ENCODE measurements around the gene NHP2. TPM values are rescaled to one million over a fixed set of nuclear protein-coding genes. Genes with fewer than 3 reads are reported as not detected.

Gene NHP2
- total and polyA plus RNA-seq, 8 donors, result 4.0 to 182 (median 82.6) TPM

- Histone ChIP-seq H3K27ac (no peak overlapping the region), H3K27me3 (peaks cover 0 to 21% (median 0%) of the 10 kb centered on the region in 3 donors), H3K9me3 (no peaks in the 10 kb centered on the region), H3K4me1 (no peaks in the 10 kb centered on the region), H3K4me3 (no peak overlapping the region), H3K36me3 (no peaks in the 10 kb centered on the region)
- no peak for DNase-seq
- no peak for TF ChIP-seq EP300 (IDR thresholded peaks at IDR 0.05)
- no peak for TF ChIP-seq CTCF (IDR thresholded peaks at IDR 0.05)
- TF ChIP-seq POLR2AphosphoS5 (IDR thresholded peaks at IDR 0.05), result no peak
- no peak for TF ChIP-seq POLR2A (IDR thresholded peaks at IDR 0.05)
- WGBS, 5 donors, result 66 to 79% (median 78%) methylated on average over 6 to 7 of the region's 7 CpGs
- intact Hi-C loops (cut with DNase I; ENCODE audit: low total_unique reads), result no loop called here
Observed at GRCh38 chr5:178196281-178196812, 42.7 kb upstream of the NHP2 start.

GRCh38 chr5:178194026-178194425 lies 40.3 kb upstream of the NHP2 start:
- TF ChIP-seq CTCF (IDR thresholded peaks at IDR 0.05), result no peak
- TF ChIP-seq EP300 (IDR thresholded peaks at IDR 0.05), result no peak
- no peak for TF ChIP-seq POLR2AphosphoS5 (IDR thresholded peaks at IDR 0.05)
- TF ChIP-seq POLR2A (IDR thresholded peaks at IDR 0.05), result no peak
- H3K27ac ChIP-seq, result no peak overlapping the region
- H3K27me3 ChIP-seq, result peaks cover 0 to 21% (median 0%) of the 10 kb centered on the region in 3 donors
- no peak for DNase-seq
- intact Hi-C loops (cut with DNase I; ENCODE audit: low total_unique reads), result no loop called here
- H3K9me3 ChIP-seq, result no peaks in the 10 kb centered on the region
- 23 to 50% (median 35%) methylated on average over 5 to 7 of the region's 7 CpGs for WGBS, 5 donors
- no peak overlapping the region for H3K4me3 ChIP-seq
- H3K36me3 ChIP-seq, result no peaks in the 10 kb centered on the region
- no peaks in the 10 kb centered on the region for H3K4me1 ChIP-seq

GRCh38 chr5:178193251-178193809 lies 39.6 kb upstream of the NHP2 start:
- H3K36me3 ChIP-seq, result no peaks in the 10 kb centered on the region
- H3K27ac ChIP-seq, result no peak overlapping the region
- TF ChIP-seq EP300 (IDR thresholded peaks at IDR 0.05) (no peak), CTCF (IDR thresholded peaks at IDR 0.05) (no peak), POLR2AphosphoS5 (IDR thresholded peaks at IDR 0.05) (no peak)
- H3K9me3 ChIP-seq, result no peaks in the 10 kb centered on the region
- WGBS, 5 donors, result 58 to 70% (median 63%) methylated on average over 8 of the region's 8 CpGs
- intact Hi-C loops (cut with DNase I; ENCODE audit: low total_unique reads), result no loop called here
- DNase-seq, result no peak
- no peak overlapping the region for H3K4me3 ChIP-seq
- peaks cover 0 to 28% (median 0%) of the 10 kb centered on the region in 3 donors for H3K27me3 ChIP-seq
- H3K4me1 ChIP-seq, result no peaks in the 10 kb centered on the region

DNA sequence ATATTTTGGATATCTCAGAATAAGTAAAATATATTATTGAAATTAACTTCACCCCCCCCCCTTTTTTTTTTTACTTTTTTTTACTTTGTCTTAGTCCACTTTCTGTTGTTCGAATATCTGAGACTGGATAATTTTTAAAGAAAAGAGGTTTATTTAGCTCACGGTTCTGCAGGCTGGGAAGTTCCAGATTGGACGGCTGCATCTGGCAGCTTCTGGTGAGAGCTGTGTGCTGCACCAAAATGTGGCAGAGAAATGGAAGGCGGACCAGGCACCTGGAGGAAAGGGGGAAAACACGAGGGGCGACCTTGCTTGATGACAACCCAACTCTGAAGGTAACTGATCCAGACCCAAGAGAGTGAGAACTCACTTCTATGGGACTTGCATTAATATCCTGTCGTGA lies 39.1 kb upstream of the NHP2 start:
- Histone ChIP-seq H3K9me3 (no peaks in the 10 kb centered on the region), H3K27ac (no peak overlapping the region), H3K4me1 (no peaks in the 10 kb centered on the region), H3K36me3 (no peaks in the 10 kb centered on the region), H3K27me3 (peaks cover 0 to 28% (median 0%) of the 10 kb centered on the region in 3 donors), H3K4me3 (no peak overlapping the region)
- DNase-seq, result no peak
- intact Hi-C loops (cut with DNase I; ENCODE audit: low total_unique reads), result no loop called here
- 88 to 94% (median 93%) methylated on average over 7 of the region's 7 CpGs for WGBS, 5 donors
- no peak for TF ChIP-seq CTCF (IDR thresholded peaks at IDR 0.05)
- no peak for TF ChIP-seq POLR2AphosphoS5 (IDR thresholded peaks at IDR 0.05)
- no peak for TF ChIP-seq POLR2A (IDR thresholded peaks at IDR 0.05)
- no peak for TF ChIP-seq EP300 (IDR thresholded peaks at IDR 0.05)
